HUES48 (cell line): Measurements from ENCODE around the gene TRAPPC6A.
A peak's percentile ranks its signal among the peaks of the same experiment; 100 is the strongest.

Source experiments
- H3K27ac ChIP-seq: one replicate; pipeline ENCODE4 v1.7.0; 2013; ENCODE audit warnings: low read depth, low read length, inconsistent platforms
- H3K27me3 ChIP-seq: 2 replicates; pipeline ENCODE4 v1.6.1; 2013; ENCODE audit warnings: mild to moderate bottlenecking, low read length; ENCODE audit not compliant: control insufficient read depth, insufficient read depth
- H3K36me3 ChIP-seq: 2 replicates; pipeline ENCODE4 v1.6.1; 2013; ENCODE audit warnings: low read length; ENCODE audit not compliant: control insufficient read depth, insufficient read depth
- H3K4me1 ChIP-seq: 2 replicates; pipeline ENCODE4 v1.6.1; 2013; ENCODE audit warnings: mild to moderate bottlenecking, low read length; ENCODE audit not compliant: control insufficient read depth, insufficient read depth
- H3K4me3 ChIP-seq: 2 replicates; pipeline ENCODE4 v1.5.1; 2013; ENCODE audit warnings: mild to moderate bottlenecking, low read depth, low read length
- H3K9ac ChIP-seq: 2 replicates; pipeline ENCODE4 v1.6.1; 2013; ENCODE audit warnings: mild to moderate bottlenecking, low read depth, low read length, moderate library complexity
- H3K9me3 ChIP-seq: 2 replicates; pipeline ENCODE4 v1.6.1; 2013; ENCODE audit warnings: low read length; ENCODE audit not compliant: control insufficient read depth, insufficient read depth

TRAPPC6A gene

GRCh38 chr19:45177817-45178261 lies at the start of gene TRAPPC6A:
TRAPPC6A (minus strand) TSS chr19:45178237; CDS start chr19:45178218, 19 bp downstream.
- Histone ChIP-seq H3K27ac (peak within 1 kb of the TSS; percentile 91), H3K9me3 (no peaks in the 10 kb centered on the region), H3K9ac (peak within 1 kb of the TSS; percentile 71), H3K36me3 (no peaks in the 10 kb centered on the region), H3K4me3 (peak within 1 kb of the TSS; percentile 78), H3K27me3 (no peaks in the 10 kb centered on the region), H3K4me1 (no peaks in the 10 kb centered on the region)

DNA sequence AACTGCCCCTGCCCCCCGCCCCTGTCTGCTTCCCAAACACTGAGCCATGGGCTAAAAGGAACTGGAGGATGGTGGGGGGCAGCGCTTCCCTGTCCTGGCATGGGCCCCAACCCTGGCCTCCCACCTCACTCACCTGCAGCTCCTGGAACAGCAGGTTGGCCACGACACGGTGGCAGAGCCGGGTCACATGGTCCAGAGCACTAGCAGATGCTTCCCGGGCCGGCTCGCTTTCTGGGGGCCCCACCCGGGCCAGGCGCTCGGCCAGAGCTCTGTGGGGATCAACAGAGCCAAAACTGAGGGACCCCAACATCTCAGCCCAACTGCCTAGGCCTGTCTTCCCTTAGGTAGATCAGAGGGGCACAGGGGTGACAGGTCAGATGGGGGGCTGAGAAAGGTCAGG lies 46.6 kb upstream of the TRAPPC6A start:
- H3K27ac ChIP-seq, result no peak overlapping the region
- no peak overlapping the region for H3K4me3 ChIP-seq
- H3K27me3 ChIP-seq, result peaks cover 6% of the 10 kb centered on the region; the same call in 1 of the 2 replicates
- H3K9me3 ChIP-seq, result no peaks in the 10 kb centered on the region
- H3K36me3 ChIP-seq, result no peaks in the 10 kb centered on the region
- no peaks in the 10 kb centered on the region for H3K4me1 ChIP-seq
- no peak overlapping the region for H3K9ac ChIP-seq

- H3K27ac ChIP-seq, result no peak overlapping the region
- no peak overlapping the region for H3K4me3 ChIP-seq
- no peaks in the 10 kb centered on the region for H3K4me1 ChIP-seq
- H3K9ac ChIP-seq, result no peak overlapping the region
- no peaks in the 10 kb centered on the region for H3K36me3 ChIP-seq
- H3K27me3 ChIP-seq, result peaks cover 11% of the 10 kb centered on the region
- no peaks in the 10 kb centered on the region for H3K9me3 ChIP-seq
Measured at GRCh38 chr19:45223879-45224278, 45.8 kb upstream of the TRAPPC6A start.

- Histone ChIP-seq H3K27me3 (peaks cover 17% of the 10 kb centered on the region), H3K4me1 (no peaks in the 10 kb centered on the region), H3K4me3 (no peak overlapping the region), H3K36me3 (no peaks in the 10 kb centered on the region), H3K9me3 (no peaks in the 10 kb centered on the region), H3K9ac (no peak overlapping the region), H3K27ac (no peak overlapping the region)
Measured at GRCh38 chr19:45222724-45223123, 44.7 kb upstream of the TRAPPC6A start.

DNA sequence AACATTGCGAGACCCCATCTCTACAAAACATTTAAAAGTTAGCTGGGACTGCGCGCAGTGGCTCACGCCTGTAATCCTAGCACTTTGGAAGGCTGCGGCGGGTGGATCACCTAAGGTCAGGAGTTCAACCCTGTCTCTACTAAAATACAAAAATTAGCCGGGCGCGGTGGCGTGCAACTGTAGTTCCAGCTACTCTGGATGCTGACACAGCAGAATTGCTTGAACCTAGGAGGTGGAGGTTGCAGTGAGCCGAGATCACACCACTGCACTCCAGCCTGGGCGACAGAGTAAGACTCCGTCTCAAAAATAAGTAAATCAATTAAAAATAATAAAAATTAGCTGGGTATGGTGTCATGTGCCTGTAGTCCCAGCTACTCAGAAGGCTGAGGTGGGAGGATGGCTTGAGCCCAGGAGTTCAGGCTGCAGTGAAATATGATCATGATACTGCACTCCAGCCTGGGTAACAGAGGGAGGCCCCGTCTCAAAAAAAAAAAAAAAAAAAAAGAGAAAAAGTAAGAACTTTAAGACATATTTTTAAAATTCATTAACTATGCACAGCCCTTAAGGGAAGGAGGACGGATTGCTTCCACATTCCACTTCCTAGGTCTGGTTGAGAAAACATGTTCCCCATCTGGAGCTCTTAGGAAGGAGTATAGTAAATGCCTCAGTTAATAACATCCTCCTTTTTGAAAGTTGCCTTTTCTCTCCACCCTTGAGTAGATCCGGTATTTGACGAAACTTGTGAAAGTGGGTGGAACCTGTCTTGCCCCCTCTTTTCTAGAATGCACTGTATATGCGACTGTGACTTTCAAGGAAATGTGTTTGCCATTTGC lies 41.1 kb upstream of the TRAPPC6A start:
- Histone ChIP-seq H3K4me1 (no peaks in the 10 kb centered on the region), H3K27me3 (peaks cover 47% of the 10 kb centered on the region), H3K27ac (no peak overlapping the region), H3K36me3 (no peaks in the 10 kb centered on the region), H3K9ac (no peak overlapping the region), H3K9me3 (no peaks in the 10 kb centered on the region), H3K4me3 (no peak overlapping the region)

DNA sequence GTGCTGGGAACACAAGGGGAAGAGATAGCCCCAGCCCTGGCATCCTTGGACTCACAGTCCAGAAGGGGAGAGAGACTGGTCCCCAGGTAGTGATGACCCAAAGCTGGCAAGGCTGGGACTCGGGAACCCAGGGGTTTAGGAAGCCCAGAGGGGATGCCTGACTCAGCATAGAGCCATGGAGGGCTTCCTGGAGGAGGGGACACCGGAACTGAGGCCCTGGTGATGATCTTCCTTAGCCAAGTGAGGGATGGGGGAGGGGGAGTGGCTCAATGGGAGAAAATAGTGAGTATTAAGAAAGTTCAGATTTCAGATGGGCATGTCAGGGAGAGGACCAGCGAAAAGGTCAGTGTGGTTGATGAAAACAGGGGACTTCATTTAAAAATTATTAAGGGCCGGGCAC lies 40.4 kb upstream of the TRAPPC6A start:
- no peaks in the 10 kb centered on the region for H3K36me3 ChIP-seq
- no peak overlapping the region for H3K27ac ChIP-seq
- H3K4me1 ChIP-seq, result no peaks in the 10 kb centered on the region
- no peaks in the 10 kb centered on the region for H3K9me3 ChIP-seq
- H3K27me3 ChIP-seq, result peaks cover 47% of the 10 kb centered on the region
- H3K9ac ChIP-seq, result no peak overlapping the region
- H3K4me3 ChIP-seq, result no peak overlapping the region

- Histone ChIP-seq H3K27ac (no peak overlapping the region), H3K9me3 (no peaks in the 10 kb centered on the region), H3K9ac (no peak overlapping the region), H3K27me3 (peaks cover 47% of the 10 kb centered on the region), H3K36me3 (no peaks in the 10 kb centered on the region), H3K4me1 (no peaks in the 10 kb centered on the region), H3K4me3 (peak overlapping the region; percentile 61)
Measured at GRCh38 chr19:45217957-45218334, 39.9 kb upstream of the TRAPPC6A start.

GRCh38 chr19:45217193-45217956 lies 39.3 kb upstream of the TRAPPC6A start:
- Histone ChIP-seq H3K4me1 (no peaks in the 10 kb centered on the region), H3K27me3 (peaks cover 47% of the 10 kb centered on the region), H3K9ac (no peak overlapping the region), H3K9me3 (no peaks in the 10 kb centered on the region), H3K27ac (no peak overlapping the region), H3K4me3 (peak overlapping the region; percentile 61), H3K36me3 (no peaks in the 10 kb centered on the region)

DNA sequence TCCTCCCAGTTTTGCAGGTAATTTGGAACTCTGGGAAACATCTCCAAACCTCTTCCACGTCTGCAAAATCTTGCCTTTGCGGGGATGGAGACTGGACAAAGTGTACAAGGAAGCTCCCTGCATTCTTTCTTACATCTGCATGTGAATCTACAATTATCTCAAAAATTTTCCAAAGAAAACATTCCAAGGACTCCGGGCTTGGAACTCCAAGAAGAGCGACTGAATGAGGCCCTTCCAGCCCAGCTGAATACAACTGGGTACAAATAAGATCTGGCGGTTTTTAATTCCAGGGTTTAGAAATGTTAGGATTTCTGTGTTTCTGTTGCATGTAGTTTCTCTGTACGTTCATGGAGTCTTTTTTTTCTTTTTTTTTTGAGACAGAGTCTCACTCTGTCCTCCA lies 38.6 kb upstream of the TRAPPC6A start:
- H3K4me3 ChIP-seq, result no peak overlapping the region
- no peaks in the 10 kb centered on the region for H3K9me3 ChIP-seq
- H3K4me1 ChIP-seq, result no peaks in the 10 kb centered on the region; the same call in 1 of the 2 replicates
- no peaks in the 10 kb centered on the region for H3K36me3 ChIP-seq
- H3K27ac ChIP-seq, result no peak overlapping the region
- no peak overlapping the region for H3K9ac ChIP-seq
- peaks cover 47% of the 10 kb centered on the region for H3K27me3 ChIP-seq

DNA sequence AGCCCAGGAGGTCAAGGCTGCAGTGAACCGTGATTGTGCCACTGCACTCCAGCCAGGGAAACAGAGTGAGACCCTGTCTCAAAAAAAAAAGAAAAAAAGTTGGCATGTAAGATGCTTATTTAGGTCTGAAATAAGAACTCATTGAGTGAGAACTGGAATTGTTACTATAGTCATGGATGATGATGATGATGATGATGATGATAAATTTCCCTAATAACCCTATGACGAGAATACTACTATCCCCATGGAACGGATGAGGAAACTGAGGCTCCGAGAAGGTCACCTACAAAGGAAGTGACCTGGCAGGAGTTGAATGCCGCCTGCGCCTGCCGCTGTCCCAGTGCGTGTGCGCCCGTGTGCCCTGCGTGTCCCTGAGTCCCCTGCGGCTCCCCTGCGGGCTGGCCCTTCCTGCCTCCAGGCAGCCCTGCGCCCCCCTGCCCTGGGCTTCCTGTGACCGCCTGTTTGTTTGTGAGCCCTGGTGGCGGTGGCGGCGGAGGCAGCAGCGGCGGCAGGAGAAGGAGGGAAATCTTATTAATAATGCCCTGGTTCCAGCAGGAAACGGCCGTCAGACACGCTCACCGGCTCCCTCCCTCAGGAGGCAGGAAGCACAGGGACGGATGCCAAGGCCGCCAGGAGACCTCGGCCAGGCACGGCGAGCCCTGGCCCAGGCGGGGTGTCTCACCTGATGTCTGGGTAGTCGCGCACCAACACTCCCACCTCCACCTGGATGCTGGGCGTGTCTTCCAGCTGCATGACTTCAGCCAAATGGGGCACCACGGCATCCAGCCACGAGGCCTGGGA lies 37.6 kb upstream of the TRAPPC6A start:
- Histone ChIP-seq H3K4me1 (no peaks in the 10 kb centered on the region; the same call in 1 of the 2 replicates), H3K4me3 (peak overlapping the region; percentile 45), H3K27ac (no peak overlapping the region), H3K27me3 (peaks cover 47% of the 10 kb centered on the region), H3K9ac (no peak overlapping the region), H3K9me3 (no peaks in the 10 kb centered on the region), H3K36me3 (no peaks in the 10 kb centered on the region)
